Measurements from ENCODE around the gene EPSTI1.
"Not testable (repeated sequence)": the region's sequence is repeated elsewhere in the genome, so short reads cannot be mapped to it uniquely, and the experiment has no call there.

Gene EPSTI1

GRCh38 chr13:42873081-42873480 lies 119.0 kb downstream of the EPSTI1 start:
- no peak overlapping the region for H3K4me3 ChIP-seq (ENCODE audit: control insufficient read depth, low read depth, low read length)
- DNase-seq (ENCODE audit: low read depth): no peak
- TF ChIP-seq CTCF (IDR thresholded peaks at IDR 0.05; ENCODE audit: control insufficient read depth, insufficient read depth, low read depth, low read length, missing control alignments): no peak

GRCh38 chr13:42867232-42867631 lies 124.8 kb downstream of the EPSTI1 start:
- no peak for DNase-seq (ENCODE audit: low read depth)
- no peak for TF ChIP-seq CTCF (IDR thresholded peaks at IDR 0.05; ENCODE audit: control insufficient read depth, insufficient read depth, low read depth, low read length, missing control alignments)
- H3K4me3 ChIP-seq (ENCODE audit: control insufficient read depth, low read depth, low read length): no peak overlapping the region

GRCh38 chr13:42865768-42866102 lies 126.3 kb downstream of the EPSTI1 start:
- no peak for DNase-seq (ENCODE audit: low read depth)
- no peak overlapping the region for H3K4me3 ChIP-seq (ENCODE audit: control insufficient read depth, low read depth, low read length)
- no peak for TF ChIP-seq CTCF (IDR thresholded peaks at IDR 0.05; ENCODE audit: control insufficient read depth, insufficient read depth, low read depth, low read length, missing control alignments)

GRCh38 chr13:42864952-42865767 lies 126.9 kb downstream of the EPSTI1 start:
- DNase-seq (ENCODE audit: low read depth): no peak
- no peak for TF ChIP-seq CTCF (IDR thresholded peaks at IDR 0.05; ENCODE audit: control insufficient read depth, insufficient read depth, low read depth, low read length, missing control alignments)
- H3K4me3 ChIP-seq (ENCODE audit: control insufficient read depth, low read depth, low read length): no peak overlapping the region

GRCh38 chr13:42862370-42862769 lies 129.7 kb downstream of the EPSTI1 start:
- DNase-seq (ENCODE audit: low read depth): not testable (repeated sequence)

GRCh38 chr13:42860485-42860884 lies 131.6 kb downstream of the EPSTI1 start:
- DNase-seq (ENCODE audit: low read depth): no peak
- H3K4me3 ChIP-seq (ENCODE audit: control insufficient read depth, low read depth, low read length): no peak overlapping the region
- TF ChIP-seq CTCF (IDR thresholded peaks at IDR 0.05; ENCODE audit: control insufficient read depth, insufficient read depth, low read depth, low read length, missing control alignments): no peak

More at GRCh38 chr13:42862370-42862769, 129.7 kb downstream of the EPSTI1 start:
- H3K4me3 ChIP-seq (ENCODE audit: control insufficient read depth, low read depth, low read length): not testable (repeated sequence)

GRCh38 chr13:42859760-42860159 lies 132.3 kb downstream of the EPSTI1 start:
- H3K4me3 ChIP-seq (ENCODE audit: control insufficient read depth, low read depth, low read length): no peak overlapping the region
- TF ChIP-seq CTCF (IDR thresholded peaks at IDR 0.05; ENCODE audit: control insufficient read depth, insufficient read depth, low read depth, low read length, missing control alignments): no peak
- no peak for DNase-seq (ENCODE audit: low read depth)

Measured in AG09309 (cell line).